Measurements from ENCODE around the gene KREMEN1.

- TF ChIP-seq CTCF (IDR thresholded peaks at IDR 0.05) (no peak), POLR2AphosphoS5 (IDR thresholded peaks at IDR 0.05; ENCODE audit: low read depth, low read length) (no peak), TCF7L2 (IDR thresholded peaks at IDR 0.05; ENCODE audit: low read depth, low read length) (no peak), SIN3A (IDR thresholded peaks at IDR 0.05; ENCODE audit: borderline replicate concordance, insufficient read depth, low read depth, low read length) (no peak), REST (IDR thresholded peaks at IDR 0.05; ENCODE audit: insufficient read depth in 1 of 2, low read depth in 2 of 2, low read length in 1 of 2) (no peak)
These were observed 11.9 kb upstream of the KREMEN1 start for GRCh38 chr22:29060931-29061330.
